HepG2 (cell line): Measurements from ENCODE around the gene SERINC2. TPM values are rescaled to one million over a fixed set of nuclear protein-coding genes. Genes with fewer than 3 reads are reported as not detected.
A peak's percentile ranks its signal among the peaks of the same experiment; 100 is the strongest.

Experiments
- ATAD3A ChIP-seq: sonication (generic); formaldehyde crosslinking; IDR thresholded peaks from 2 replicates; pipeline ENCODE4 v1.4.0; 2020; ENCODE audit warnings: missing genetic modification reagents
- ATRX ChIP-seq: sonication (generic); formaldehyde crosslinking; IDR thresholded peaks from 2 replicates; pipeline ENCODE4 v1.4.0; 2020; ENCODE audit warnings: missing genetic modification reagents, borderline replicate concordance
- CENPX ChIP-seq: sonication (generic); formaldehyde crosslinking; IDR thresholded peaks from 2 replicates; pipeline ENCODE4 v1.9.0; 2021; ENCODE audit warnings: mild to moderate bottlenecking, missing genetic modification reagents, moderate library complexity
- ELF3 ChIP-seq: IDR thresholded peaks from 2 replicates; pipeline ENCODE4 v1.6.1; 2016; ENCODE audit warnings: missing genetic modification reagents, missing compliant biosample characterization
- ELF4 ChIP-seq: sonication (generic); formaldehyde crosslinking; IDR thresholded peaks from 2 replicates; pipeline ENCODE4 v1.5.0; 2020; ENCODE audit warnings: missing genetic modification reagents, mild to moderate bottlenecking, moderate library complexity, borderline replicate concordance
- MAFF ChIP-seq: IDR thresholded peaks from 2 replicates; pipeline ENCODE4 v1.6.1; 2011; ENCODE audit warnings: low read depth, low read length, improper control_type of control experiment
- MXD4 ChIP-seq: IDR thresholded peaks from 2 replicates; pipeline ENCODE4 v1.6.1; 2016; ENCODE audit warnings: mild to moderate bottlenecking, missing biosample characterization, missing genetic modification reagents
- SMARCC2 ChIP-seq: fragments of 450-650 bp; IDR thresholded peaks from 2 replicates; pipeline ENCODE4 v1.6.1; 2017; ENCODE audit warnings: antibody characterized with exemption, mild to moderate bottlenecking
- TARDBP ChIP-seq: sonication (generic); formaldehyde crosslinking; IDR thresholded peaks from 2 replicates; pipeline ENCODE4 v1.8.0; 2022; ENCODE audit warnings: mild to moderate bottlenecking, missing genetic modification reagents
- TEAD3 ChIP-seq: optimal IDR thresholded peaks from 2 replicates; pipeline ENCODE3; 2016; ENCODE audit warnings: borderline replicate concordance
- ZNF121 ChIP-seq: sonication (generic); formaldehyde crosslinking; IDR thresholded peaks from 2 replicates; pipeline ENCODE4 v1.5.0; 2020; ENCODE audit warnings: mild to moderate bottlenecking, missing genetic modification reagents
- ZNF143 ChIP-seq: sonication (generic); formaldehyde crosslinking; IDR thresholded peaks from 2 replicates; pipeline ENCODE4 v1.4.0; 2020; ENCODE audit warnings: missing genetic modification reagents
- ZNF18 ChIP-seq: sonication (generic); formaldehyde crosslinking; IDR thresholded peaks from 2 replicates; pipeline ENCODE4 v1.8.0; 2022; ENCODE audit warnings: mild to moderate bottlenecking, missing genetic modification reagents; ENCODE audit not compliant: insufficient replicate concordance
- ZNF253 ChIP-seq: sonication (generic); formaldehyde crosslinking; IDR thresholded peaks from 2 replicates; pipeline ENCODE4 v1.8.0; 2022; ENCODE audit warnings: mild to moderate bottlenecking, missing genetic modification reagents, borderline replicate concordance
- ZNF33A ChIP-seq: sonication (generic); formaldehyde crosslinking; IDR thresholded peaks from 2 replicates; pipeline ENCODE4 v1.5.1; 2020; ENCODE audit warnings: missing genetic modification reagents, mild to moderate bottlenecking, moderate library complexity, borderline replicate concordance
- ZNF460 ChIP-seq: sonication (generic); formaldehyde crosslinking; IDR thresholded peaks from 2 replicates; pipeline ENCODE4 v1.5.1; 2020; ENCODE audit warnings: missing genetic modification reagents, mild to moderate bottlenecking, borderline replicate concordance
- ZNF550 ChIP-seq: sonication (generic); formaldehyde crosslinking; IDR thresholded peaks from 2 replicates; pipeline ENCODE4 v1.4.0; 2020; ENCODE audit warnings: mild to moderate bottlenecking, missing genetic modification reagents, borderline replicate concordance
- ZNF7 ChIP-seq: IDR thresholded peaks from 2 replicates; pipeline ENCODE4 v1.6.1; 2016; ENCODE audit warnings: missing biosample characterization, missing genetic modification reagents
- ZNF747 ChIP-seq: sonication (generic); formaldehyde crosslinking; IDR thresholded peaks from 2 replicates; pipeline ENCODE4 v1.8.1; 2023; ENCODE audit warnings: missing genetic modification reagents, mild to moderate bottlenecking, borderline replicate concordance
- ZNF761 ChIP-seq: sonication (generic); formaldehyde crosslinking; conservative IDR thresholded peaks from 2 replicates; pipeline ENCODE4 v1.4.0; 2020; ENCODE audit warnings: mild to moderate bottlenecking, missing genetic modification reagents
- polyA plus RNA-seq, 8 experiments: library from polyadenylated mRNA; depleted of rRNA in 3 of 8; stranded (reverse) in 7 of 8; unstranded in 1 of 8; fragments of >200 nt; fragmentation: Illumina TruSeq in 4 of 8; extraction: Trizol in 4 of 8; gene quantifications; 2 replicates each; pipeline versions ENCODE4 v1.2.1 to v1.2.3, GENCODE V29; 2011 to 2016; ENCODE audit warnings: low read depth in 4 of 8, missing spikeins in 1 of 8, mixed read lengths in 1 of 8; ENCODE audit not compliant: insufficient read depth in 1 of 8
- total RNA-seq, 5 experiments: library from RNA; depleted of rRNA; stranded (reverse); fragments of >200 nt; fragmentation: Illumina TruSeq; extraction: Trizol; gene quantifications; 2 replicates each; pipeline ENCODE4 v1.2.3, GENCODE V29; 2016; ENCODE audit warnings: low read depth in 1 of 5
- TF ChIP-seq, protein P1 (sequence below): sonication (generic); formaldehyde crosslinking; IDR thresholded peaks from 2 replicates; pipeline ENCODE4 v1.4.0; 2020; ENCODE audit warnings: missing genetic modification reagents, mild to moderate bottlenecking, borderline replicate concordance
- TF ChIP-seq, protein P2 (sequence below): IDR thresholded peaks from 2 replicates; pipeline ENCODE4 v1.6.1; 2016; ENCODE audit warnings: low read depth
- TF ChIP-seq, protein P3 (sequence below): sonication (generic); formaldehyde crosslinking; IDR thresholded peaks from 2 replicates; pipeline ENCODE4 v1.4.0; 2020; ENCODE audit warnings: missing genetic modification reagents, borderline replicate concordance

The SERINC2 gene
- total and polyA plus RNA-seq, 2 of the 13 experiments (the other 11 are each of a cell fraction or from before 2014, with no cell fraction given) = 4.8 to 126 TPM

GRCh38 chr1:31373056-31373896 is 39.7 kb upstream of the SERINC2 start, which contains the start of gene FABP3 (continued):
- TF ChIP-seq, protein P1, sequence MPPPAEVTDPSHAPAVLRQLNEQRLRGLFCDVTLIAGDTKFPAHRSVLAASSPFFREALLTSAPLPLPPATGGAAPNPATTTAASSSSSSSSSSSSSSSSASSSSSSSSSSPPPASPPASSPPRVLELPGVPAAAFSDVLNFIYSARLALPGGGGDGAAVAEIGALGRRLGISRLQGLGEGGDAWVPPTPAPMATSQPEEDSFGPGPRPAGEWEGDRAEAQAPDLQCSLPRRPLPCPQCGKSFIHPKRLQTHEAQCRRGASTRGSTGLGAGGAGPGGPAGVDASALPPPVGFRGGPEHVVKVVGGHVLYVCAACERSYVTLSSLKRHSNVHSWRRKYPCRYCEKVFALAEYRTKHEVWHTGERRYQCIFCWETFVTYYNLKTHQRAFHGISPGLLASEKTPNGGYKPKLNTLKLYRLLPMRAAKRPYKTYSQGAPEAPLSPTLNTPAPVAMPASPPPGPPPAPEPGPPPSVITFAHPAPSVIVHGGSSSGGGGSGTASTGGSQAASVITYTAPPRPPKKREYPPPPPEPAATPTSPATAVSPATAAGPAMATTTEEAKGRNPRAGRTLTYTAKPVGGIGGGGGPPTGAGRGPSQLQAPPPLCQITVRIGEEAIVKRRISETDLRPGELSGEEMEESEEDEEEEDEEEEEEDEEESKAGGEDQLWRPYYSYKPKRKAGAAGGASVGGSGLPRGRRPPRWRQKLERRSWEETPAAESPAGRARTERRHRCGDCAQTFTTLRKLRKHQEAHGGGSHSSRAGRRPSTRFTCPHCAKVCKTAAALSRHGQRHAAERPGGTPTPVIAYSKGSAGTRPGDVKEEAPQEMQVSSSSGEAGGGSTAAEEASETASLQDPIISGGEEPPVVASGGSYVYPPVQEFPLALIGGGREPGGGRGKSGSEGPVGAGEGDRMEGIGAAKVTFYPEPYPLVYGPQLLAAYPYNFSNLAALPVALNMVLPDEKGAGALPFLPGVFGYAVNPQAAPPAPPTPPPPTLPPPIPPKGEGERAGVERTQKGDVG = no peak
- TF ChIP-seq ZNF747 (CRISPR knock-in tag) = no peak
- TF ChIP-seq ELF3 (CRISPR knock-in tag) = 0 out of 2 replicates have a peak, but pooled peaks have one; percentile 26
- TF ChIP-seq ZNF143 (CRISPR knock-in tag) = no peak
- TF ChIP-seq ELF4 (CRISPR knock-in tag) = no peak
- TF ChIP-seq ZNF7 = no peak
- no peak for TF ChIP-seq ZNF253 (CRISPR knock-in tag)
- TF ChIP-seq ZNF761 = no peak
- no peak for TF ChIP-seq ZNF121
- TF ChIP-seq ATRX = no peak
- no peak for TF ChIP-seq ZNF33A
- TF ChIP-seq, protein P2, sequence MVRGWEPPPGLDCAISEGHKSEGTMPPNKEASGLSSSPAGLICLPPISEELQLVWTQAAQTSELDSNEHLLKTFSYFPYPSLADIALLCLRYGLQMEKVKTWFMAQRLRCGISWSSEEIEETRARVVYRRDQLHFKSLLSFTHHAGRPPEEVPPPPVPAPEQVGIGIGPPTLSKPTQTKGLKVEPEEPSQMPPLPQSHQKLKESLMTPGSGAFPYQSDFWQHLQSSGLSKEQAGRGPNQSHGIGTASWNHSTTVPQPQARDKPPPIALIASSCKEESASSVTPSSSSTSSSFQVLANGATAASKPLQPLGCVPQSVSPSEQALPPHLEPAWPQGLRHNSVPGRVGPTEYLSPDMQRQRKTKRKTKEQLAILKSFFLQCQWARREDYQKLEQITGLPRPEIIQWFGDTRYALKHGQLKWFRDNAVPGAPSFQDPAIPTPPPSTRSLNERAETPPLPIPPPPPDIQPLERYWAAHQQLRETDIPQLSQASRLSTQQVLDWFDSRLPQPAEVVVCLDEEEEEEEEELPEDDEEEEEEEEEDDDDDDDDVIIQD = no peak
- TF ChIP-seq TARDBP = no peak
- TF ChIP-seq MAFF = no peak
- no peak for TF ChIP-seq ZNF460
- no peak for TF ChIP-seq ATAD3A
- TF ChIP-seq, protein P3, sequence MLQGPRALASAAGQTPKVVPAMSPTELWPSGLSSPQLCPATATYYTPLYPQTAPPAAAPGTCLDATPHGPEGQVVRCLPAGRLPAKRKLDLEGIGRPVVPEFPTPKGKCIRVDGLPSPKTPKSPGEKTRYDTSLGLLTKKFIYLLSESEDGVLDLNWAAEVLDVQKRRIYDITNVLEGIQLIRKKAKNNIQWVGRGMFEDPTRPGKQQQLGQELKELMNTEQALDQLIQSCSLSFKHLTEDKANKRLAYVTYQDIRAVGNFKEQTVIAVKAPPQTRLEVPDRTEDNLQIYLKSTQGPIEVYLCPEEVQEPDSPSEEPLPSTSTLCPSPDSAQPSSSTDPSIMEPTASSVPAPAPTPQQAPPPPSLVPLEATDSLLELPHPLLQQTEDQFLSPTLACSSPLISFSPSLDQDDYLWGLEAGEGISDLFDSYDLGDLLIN (CRISPR knock-in tag) = no peak
- TF ChIP-seq CENPX (CRISPR knock-in tag) = no peak
- no peak for TF ChIP-seq SMARCC2
- TF ChIP-seq TEAD3 (CRISPR knock-in tag) = peak; percentile 95
- no peak; the same call in 1 of the 2 replicates for TF ChIP-seq MXD4
- no peak for TF ChIP-seq ZNF550 (CRISPR knock-in tag)
- TF ChIP-seq ZNF18 = no peak
